OCI-LY1 (cell line): Measurements from ENCODE around the gene ZKSCAN8.

Experiments used
- EZH2 ChIP-seq: fragments of 200-600 bp; sonication (generic), shearing (Covaris generic); IDR thresholded peaks from 2 replicates; pipeline ENCODE4 v1.8.0; 2017; ENCODE audit warnings: borderline replicate concordance, mixed run types, mild to moderate bottlenecking, antibody characterized with exemption, low read length, moderate library complexity, mixed read lengths
- TF ChIP-seq, protein P1 (sequence below): fragments of 200-600 bp; sonication (generic), shearing (Covaris generic); IDR thresholded peaks from 2 replicates; pipeline ENCODE4 v1.5.1; 2017; ENCODE audit warnings: mild to moderate bottlenecking, antibody characterized with exemption, low read length, moderate library complexity, mixed read lengths

DNA sequence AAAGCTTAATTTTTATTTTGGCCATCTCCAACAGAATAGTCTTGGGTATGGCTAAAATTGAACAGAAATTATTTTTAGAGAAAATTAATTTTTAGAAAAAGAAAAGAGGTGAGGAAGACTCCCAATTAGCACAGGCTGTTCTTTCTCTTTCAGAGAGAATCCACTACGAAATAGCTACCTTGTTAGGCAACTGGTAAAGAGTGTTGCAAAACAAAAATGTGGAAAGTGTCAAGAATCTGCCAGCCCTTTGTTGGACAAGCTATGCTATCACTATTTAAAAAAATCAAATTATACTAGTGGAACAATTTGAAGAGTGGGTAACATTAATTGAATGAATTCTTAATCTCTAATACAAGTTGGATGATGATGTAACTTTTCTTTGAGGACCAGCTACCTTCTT is 64.2 kb downstream of the ZKSCAN8 start:
- TF ChIP-seq, protein P1, sequence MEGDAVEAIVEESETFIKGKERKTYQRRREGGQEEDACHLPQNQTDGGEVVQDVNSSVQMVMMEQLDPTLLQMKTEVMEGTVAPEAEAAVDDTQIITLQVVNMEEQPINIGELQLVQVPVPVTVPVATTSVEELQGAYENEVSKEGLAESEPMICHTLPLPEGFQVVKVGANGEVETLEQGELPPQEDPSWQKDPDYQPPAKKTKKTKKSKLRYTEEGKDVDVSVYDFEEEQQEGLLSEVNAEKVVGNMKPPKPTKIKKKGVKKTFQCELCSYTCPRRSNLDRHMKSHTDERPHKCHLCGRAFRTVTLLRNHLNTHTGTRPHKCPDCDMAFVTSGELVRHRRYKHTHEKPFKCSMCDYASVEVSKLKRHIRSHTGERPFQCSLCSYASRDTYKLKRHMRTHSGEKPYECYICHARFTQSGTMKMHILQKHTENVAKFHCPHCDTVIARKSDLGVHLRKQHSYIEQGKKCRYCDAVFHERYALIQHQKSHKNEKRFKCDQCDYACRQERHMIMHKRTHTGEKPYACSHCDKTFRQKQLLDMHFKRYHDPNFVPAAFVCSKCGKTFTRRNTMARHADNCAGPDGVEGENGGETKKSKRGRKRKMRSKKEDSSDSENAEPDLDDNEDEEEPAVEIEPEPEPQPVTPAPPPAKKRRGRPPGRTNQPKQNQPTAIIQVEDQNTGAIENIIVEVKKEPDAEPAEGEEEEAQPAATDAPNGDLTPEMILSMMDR = no peak
- no peak for TF ChIP-seq EZH2
